ENCODE data around the gene DNAI2.

The DNAI2 gene

GRCh38 chr17:74337834-74338500, 63.9 kb downstream of the DNAI2 start:
- H3K4me3 ChIP-seq (ENCODE audit: low read depth, low read length): no peak overlapping the region
- TF ChIP-seq CTCF (IDR thresholded peaks at IDR 0.05; ENCODE audit: borderline replicate concordance, insufficient read depth, low read depth, low read length): no peak

- H3K4me3 ChIP-seq (ENCODE audit: low read depth, low read length): no peak overlapping the region
- TF ChIP-seq CTCF (IDR thresholded peaks at IDR 0.05; ENCODE audit: borderline replicate concordance, insufficient read depth, low read depth, low read length): no peak
Measured at GRCh38 chr17:74339537-74340195, 65.6 kb downstream of the DNAI2 start.

- TF ChIP-seq CTCF (IDR thresholded peaks at IDR 0.05; ENCODE audit: borderline replicate concordance, insufficient read depth, low read depth, low read length): no peak
- no peak overlapping the region for H3K4me3 ChIP-seq (ENCODE audit: low read depth, low read length)
Measured at GRCh38 chr17:74340470-74341023, 66.5 kb downstream of the DNAI2 start.

GRCh38 chr17:74342224-74342623, 68.2 kb downstream of the DNAI2 start:
- TF ChIP-seq CTCF (IDR thresholded peaks at IDR 0.05; ENCODE audit: borderline replicate concordance, insufficient read depth, low read depth, low read length): no peak
- H3K4me3 ChIP-seq (ENCODE audit: low read depth, low read length): no peak overlapping the region

- no peak for TF ChIP-seq CTCF (IDR thresholded peaks at IDR 0.05; ENCODE audit: borderline replicate concordance, insufficient read depth, low read depth, low read length)
- no peak overlapping the region for H3K4me3 ChIP-seq (ENCODE audit: low read depth, low read length)
Measured at GRCh38 chr17:74343121-74343520, 69.1 kb downstream of the DNAI2 start.

GRCh38 chr17:74343526-74344284, 69.7 kb downstream of the DNAI2 start:
- no peak for TF ChIP-seq CTCF (IDR thresholded peaks at IDR 0.05; ENCODE audit: borderline replicate concordance, insufficient read depth, low read depth, low read length)

More at GRCh38 chr17:74343526-74344284, 69.7 kb downstream of the DNAI2 start:
- H3K4me3 ChIP-seq (ENCODE audit: low read depth, low read length): no peak overlapping the region

All from GM12875 (cell line).